Chondrocyte (in vitro differentiated cells): ENCODE measurements around the gene CHD1L. TPM values are rescaled to one million over a fixed set of nuclear protein-coding genes. Genes with fewer than 3 reads are reported as not detected.
"Not testable (repeated sequence)": the region's sequence is repeated elsewhere in the genome, so short reads cannot be mapped to it uniquely, and the experiment has no call there.

Source experiments
- DNase-seq: peaks from one replicate; pipeline ENCODE4 v3.0.0; 2021; ENCODE audit warnings: mixed read lengths, low spot score
- H3K27ac Mint-ChIP-seq: one replicate; pipeline ENCODE4 v1.8.0; 2021; ENCODE audit warnings: mild to moderate bottlenecking, moderate library complexity, mixed read lengths; ENCODE audit not compliant: unreplicated experiment
- H3K27me3 Mint-ChIP-seq: 2 replicates; pipeline ENCODE4 v1.8.0; 2021; ENCODE audit warnings: low read depth, mixed read lengths
- H3K36me3 Mint-ChIP-seq: 2 replicates; pipeline ENCODE4 v1.8.0; 2021; ENCODE audit warnings: low read depth, mixed read lengths
- H3K4me1 Mint-ChIP-seq: 2 replicates; pipeline ENCODE4 v1.8.0; 2021; ENCODE audit warnings: low read depth, mild to moderate bottlenecking, mixed read lengths
- H3K4me3 Mint-ChIP-seq: one replicate; pipeline ENCODE4 v1.8.0; 2021; ENCODE audit warnings: mild to moderate bottlenecking, moderate library complexity, mixed read lengths; ENCODE audit not compliant: unreplicated experiment
- H3K9me3 Mint-ChIP-seq: 2 replicates; pipeline ENCODE4 v1.8.0; 2021; ENCODE audit warnings: low read depth, mixed read lengths
- CTCF ChIP-seq: fragments of 200-600 bp; sonication (generic); IDR thresholded peaks from 2 replicates; pipeline ENCODE4 v1.5.0; 2021; ENCODE audit warnings: antibody characterized with exemption, mild to moderate bottlenecking, moderate library complexity
- total RNA-seq: library from RNA; stranded (reverse); gene quantifications from 3 replicates; pipeline ENCODE4 v1.2.1, GENCODE V29; 2021

CHD1L gene
- total RNA-seq, 1 donor from 2014 or later: 34.5 TPM

DNA sequence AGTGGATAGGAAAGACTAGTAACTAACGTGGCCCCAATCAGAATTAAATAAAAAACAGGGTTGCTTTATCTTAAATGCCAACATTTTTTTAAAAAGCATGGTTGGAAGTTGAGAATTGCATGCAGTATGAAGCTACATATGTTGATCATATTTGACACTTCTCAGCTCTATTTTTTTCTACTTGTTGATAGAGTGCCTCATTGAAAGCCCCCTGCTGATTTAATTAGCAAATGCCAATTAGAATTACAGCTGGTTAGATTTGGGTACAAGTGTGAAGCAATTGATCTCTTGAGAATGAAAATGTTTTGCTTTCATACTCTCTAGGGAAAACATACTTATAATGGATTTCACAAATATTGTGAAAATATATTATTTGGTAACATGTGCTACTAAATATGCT is 40.5 kb downstream of the CHD1L start:
- H3K27ac Mint-ChIP-seq: no peak overlapping the region
- H3K36me3 Mint-ChIP-seq: peaks cover 34% of the 10 kb centered on the region

GRCh38 chr1:147287133-147287865 is 44.8 kb downstream of the CHD1L start:
- TF ChIP-seq CTCF: no peak

More for the DNA sequence above, 40.5 kb downstream of the CHD1L start:
- Mint-ChIP-seq H3K27me3 (no peaks in the 10 kb centered on the region), H3K4me1 (peaks cover 9% of the 10 kb centered on the region), H3K4me3 (no peak overlapping the region), H3K9me3 (no peaks in the 10 kb centered on the region)
- no peak for TF ChIP-seq CTCF
- no peak for DNase-seq

GRCh38 chr1:147292012-147292411 is 49.5 kb downstream of the CHD1L start:
- Mint-ChIP-seq H3K4me1 (peaks cover 29% of the 10 kb centered on the region), H3K27me3 (no peaks in the 10 kb centered on the region), H3K4me3 (no peak overlapping the region), H3K9me3 (peaks cover 13% of the 10 kb centered on the region), H3K36me3 (peaks cover 61% of the 10 kb centered on the region), H3K27ac (peak overlapping the region; percentile 97)
- DNase-seq: no peak
- TF ChIP-seq CTCF: no peak

More at GRCh38 chr1:147287133-147287865, 44.8 kb downstream of the CHD1L start:
- no peak for DNase-seq
- H3K27ac Mint-ChIP-seq: no peak overlapping the region
- no peaks in the 10 kb centered on the region for H3K9me3 Mint-ChIP-seq
- peaks cover 16% of the 10 kb centered on the region for H3K4me1 Mint-ChIP-seq
- H3K36me3 Mint-ChIP-seq: peaks cover 52% of the 10 kb centered on the region
- H3K27me3 Mint-ChIP-seq: no peaks in the 10 kb centered on the region
- H3K4me3 Mint-ChIP-seq: no peak overlapping the region

GRCh38 chr1:147292631-147293251 is 50.3 kb downstream of the CHD1L start:
- Mint-ChIP-seq H3K27me3 (no peaks in the 10 kb centered on the region), H3K4me1 (peaks cover 22% of the 10 kb centered on the region), H3K4me3 (no peak overlapping the region), H3K36me3 (peaks cover 63% of the 10 kb centered on the region), H3K9me3 (peaks cover 16% of the 10 kb centered on the region), H3K27ac (peak overlapping the region; percentile 97)
- TF ChIP-seq CTCF: no peak
- DNase-seq: no peak

GRCh38 chr1:147297438-147297837 is 55.0 kb downstream of the CHD1L start:
- H3K4me1 Mint-ChIP-seq: peaks cover 14% of the 10 kb centered on the region
- H3K27me3 Mint-ChIP-seq: no peaks in the 10 kb centered on the region
- no peak for DNase-seq
- peaks cover 47% of the 10 kb centered on the region for H3K9me3 Mint-ChIP-seq
- H3K36me3 Mint-ChIP-seq: peaks cover 65% of the 10 kb centered on the region
- H3K27ac Mint-ChIP-seq: no peak overlapping the region
- no peak for TF ChIP-seq CTCF
- H3K4me3 Mint-ChIP-seq: no peak overlapping the region

- Mint-ChIP-seq H3K36me3 (peaks cover 36% of the 10 kb centered on the region), H3K9me3 (peaks cover 73% of the 10 kb centered on the region)
- H3K4me3 Mint-ChIP-seq, H3K27ac Mint-ChIP-seq, DNase-seq, H3K27me3 Mint-ChIP-seq, H3K4me1 Mint-ChIP-seq: not testable (repeated sequence)
Measured at GRCh38 chr1:147305803-147306202, 63.3 kb downstream of the CHD1L start.
